Left hindlimb (tissue), 1 donor: ENCODE results near the gene EFCAB12.
A peak's percentile ranks its signal among the peaks of the same experiment; 100 is the strongest.

Experiments used
- DNase-seq: peaks from one replicate; pipeline ENCODE4 v3.0.0-alpha.2; 2018

The EFCAB12 gene

GRCh38 chr3:129428376-129429079 is at the start of gene EFCAB12:
EFCAB12 (minus strand) TSS chr3:129428636; CDS start chr3:129428488, 148 bp downstream.
- DNase-seq: peak; percentile 96

GRCh38 chr3:129476586-129476985 is 48.1 kb upstream of the EFCAB12 start:
- DNase-seq: no peak

GRCh38 chr3:129475863-129476262 is 47.4 kb upstream of the EFCAB12 start:
- DNase-seq: no peak

GRCh38 chr3:129474984-129475804 is 46.8 kb upstream of the EFCAB12 start:
- no peak for DNase-seq

- no peak for DNase-seq
Observed at GRCh38 chr3:129473769-129474152, 45.3 kb upstream of the EFCAB12 start.

- DNase-seq: no peak
Observed at GRCh38 chr3:129473067-129473768, 44.8 kb upstream of the EFCAB12 start.

GRCh38 chr3:129470861-129471260 is 42.4 kb upstream of the EFCAB12 start:
- no peak for DNase-seq

- no peak for DNase-seq
Observed at GRCh38 chr3:129469026-129469425, 40.6 kb upstream of the EFCAB12 start.

GRCh38 chr3:129467932-129468331 is 39.5 kb upstream of the EFCAB12 start:
- DNase-seq: no peak

- no peak for DNase-seq
Observed at GRCh38 chr3:129463716-129464115, 35.3 kb upstream of the EFCAB12 start.

- no peak for DNase-seq
Observed at GRCh38 chr3:129463094-129463493, 34.7 kb upstream of the EFCAB12 start.

- no peak for DNase-seq
Observed at GRCh38 chr3:129462361-129462968, 34.0 kb upstream of the EFCAB12 start.

GRCh38 chr3:129461461-129462146 is 33.2 kb upstream of the EFCAB12 start:
- no peak for DNase-seq

- DNase-seq: no peak
Observed at GRCh38 chr3:129461022-129461421, 32.6 kb upstream of the EFCAB12 start.

- DNase-seq: no peak
Observed at GRCh38 chr3:129460572-129460971, 32.1 kb upstream of the EFCAB12 start.

- DNase-seq: no peak
Observed at GRCh38 chr3:129460155-129460554, 31.7 kb upstream of the EFCAB12 start.

- DNase-seq: no peak
Observed at GRCh38 chr3:129453732-129454131, 25.3 kb upstream of the EFCAB12 start.

- DNase-seq: no peak
Observed at GRCh38 chr3:129449279-129450115, 21.1 kb upstream of the EFCAB12 start.

- DNase-seq: no peak
Observed at GRCh38 chr3:129448186-129448895, 19.9 kb upstream of the EFCAB12 start.

GRCh38 chr3:129446926-129447325 is 18.5 kb upstream of the EFCAB12 start:
- no peak for DNase-seq

- DNase-seq: no peak
Observed at GRCh38 chr3:129445471-129445870, 17.0 kb upstream of the EFCAB12 start.
